ELF-1 (cell line): ENCODE results near the gene NUDT5.
"Not testable (repeated sequence)": the region's sequence is repeated elsewhere in the genome, so short reads cannot be mapped to it uniquely, and the experiment has no call there.

Experiments used
- DNase-seq: peaks from one replicate; pipeline ENCODE4 v3.0.0-alpha.2; 2016; ENCODE audit warnings: low read depth, low spot score

NUDT5 gene

GRCh38 chr10:12195603-12196506, at the start of gene NUDT5, which contains the start of gene CDC123:
Gene NUDT5, minus strand, starts transcription at chr10:12195891. Its CDS starts 9,600 bp downstream, at chr10:12186291.
Gene CDC123, plus strand, starts transcription at chr10:12196188. Its CDS starts 58 bp downstream, at chr10:12196246.
- peak; percentile 95 for DNase-seq

- DNase-seq = no peak
Measured at GRCh38 chr10:12243864-12244620, 48.4 kb upstream of the NUDT5 start.

- no peak for DNase-seq
Measured at GRCh38 chr10:12241810-12242529, 46.3 kb upstream of the NUDT5 start.

GRCh38 chr10:12238821-12239220, 43.1 kb upstream of the NUDT5 start:
- DNase-seq = no peak

GRCh38 chr10:12237265-12238220, 41.9 kb upstream of the NUDT5 start:
- DNase-seq = no peak

- no peak for DNase-seq
Measured at GRCh38 chr10:12235796-12236195, 40.1 kb upstream of the NUDT5 start.

- DNase-seq = no peak
Measured at GRCh38 chr10:12235116-12235694, 39.5 kb upstream of the NUDT5 start.

GRCh38 chr10:12234687-12235086, 39.0 kb upstream of the NUDT5 start:
- not testable (repeated sequence) for DNase-seq

- DNase-seq = no peak
Measured at GRCh38 chr10:12228851-12229250, 33.2 kb upstream of the NUDT5 start.

- not testable (repeated sequence) for DNase-seq
Measured at GRCh38 chr10:12226438-12226837, 30.7 kb upstream of the NUDT5 start.

- no peak for DNase-seq
Measured at GRCh38 chr10:12225444-12225843, 29.8 kb upstream of the NUDT5 start.

GRCh38 chr10:12221323-12222298, 25.9 kb upstream of the NUDT5 start:
- peak; percentile 41 for DNase-seq

- no peak for DNase-seq
Measured at GRCh38 chr10:12218991-12219390, 23.3 kb upstream of the NUDT5 start.

- no peak for DNase-seq
Measured at GRCh38 chr10:12214763-12215218, 19.1 kb upstream of the NUDT5 start.

GRCh38 chr10:12214093-12214492, 18.4 kb upstream of the NUDT5 start:
- DNase-seq = no peak

GRCh38 chr10:12213621-12214020, 17.9 kb upstream of the NUDT5 start:
- DNase-seq = no peak

- DNase-seq = no peak
Measured at GRCh38 chr10:12212454-12212853, 16.8 kb upstream of the NUDT5 start.

- no peak for DNase-seq
Measured at GRCh38 chr10:12208460-12208859, 12.8 kb upstream of the NUDT5 start.

GRCh38 chr10:12207114-12207513, 11.4 kb upstream of the NUDT5 start:
- no peak for DNase-seq
